GM18526 (cell line): ENCODE results near the gene LTBP1.

Experiments used
- POLR2A ChIP-seq: IDR thresholded peaks from 3 replicates; pipeline ENCODE4 v1.6.1; 2011; ENCODE audit not compliant: insufficient read length; ENCODE audit errors: extremely low read depth

LTBP1 gene

DNA sequence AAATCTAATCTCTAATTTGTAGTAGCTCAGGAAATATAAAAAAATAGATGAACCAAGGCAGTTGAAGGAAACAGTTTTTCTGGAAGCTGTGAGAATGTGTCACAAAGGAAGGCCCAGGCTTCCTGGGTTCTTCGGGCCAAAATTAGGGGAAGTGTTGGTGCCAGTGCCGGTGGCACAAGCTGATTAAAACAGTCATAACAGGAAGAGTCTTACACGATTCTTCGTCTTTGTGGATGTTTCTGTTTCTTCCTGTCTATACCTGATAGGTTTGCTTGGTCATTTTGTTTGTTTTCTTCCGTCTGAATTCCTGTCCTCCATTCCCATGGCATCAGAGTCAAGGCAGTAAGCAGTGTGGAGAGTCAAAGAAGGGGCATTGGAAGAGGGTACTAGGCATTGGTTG, 294.3 kb downstream of the LTBP1 start:
- TF ChIP-seq POLR2A: no peak

DNA sequence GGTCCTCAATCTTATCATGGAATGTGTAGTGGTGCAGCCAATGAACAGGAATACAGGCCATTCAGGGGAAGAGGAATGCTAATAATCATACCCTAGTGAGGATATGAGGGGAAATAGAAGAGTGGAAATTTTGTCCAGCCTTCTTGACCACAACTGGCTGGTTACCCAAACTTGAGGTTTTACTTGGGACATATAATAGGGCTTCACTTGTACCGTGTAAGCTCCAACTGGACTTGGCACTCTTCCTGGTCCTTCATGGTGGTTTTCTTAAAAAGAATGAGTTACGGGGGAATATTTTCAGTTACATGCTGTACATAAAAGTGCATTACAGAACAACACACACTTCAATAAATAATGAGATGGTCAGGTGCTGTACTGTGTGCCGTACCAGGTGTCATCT, 294.8 kb downstream of the LTBP1 start:
- no peak for TF ChIP-seq POLR2A

DNA sequence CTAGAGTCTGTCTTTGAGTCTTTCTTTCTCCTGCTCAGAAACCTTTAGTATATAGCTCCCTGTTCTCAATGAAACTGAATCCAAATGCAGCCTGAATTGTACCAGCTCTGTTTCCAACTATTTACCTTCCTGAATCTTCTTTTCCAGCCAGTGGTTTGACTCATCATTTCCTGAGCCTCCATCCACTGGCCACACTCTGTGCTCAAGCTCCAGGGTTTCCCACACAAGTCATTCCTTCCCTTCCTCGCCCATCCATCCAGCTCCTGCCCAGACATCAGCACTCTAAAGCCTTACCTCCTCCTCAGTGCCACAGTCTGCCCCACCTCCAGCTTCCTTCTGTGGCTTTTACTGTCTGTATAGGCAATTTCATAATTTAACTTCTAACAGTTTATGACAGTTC, 296.1 kb downstream of the LTBP1 start:
- TF ChIP-seq POLR2A: no peak

DNA sequence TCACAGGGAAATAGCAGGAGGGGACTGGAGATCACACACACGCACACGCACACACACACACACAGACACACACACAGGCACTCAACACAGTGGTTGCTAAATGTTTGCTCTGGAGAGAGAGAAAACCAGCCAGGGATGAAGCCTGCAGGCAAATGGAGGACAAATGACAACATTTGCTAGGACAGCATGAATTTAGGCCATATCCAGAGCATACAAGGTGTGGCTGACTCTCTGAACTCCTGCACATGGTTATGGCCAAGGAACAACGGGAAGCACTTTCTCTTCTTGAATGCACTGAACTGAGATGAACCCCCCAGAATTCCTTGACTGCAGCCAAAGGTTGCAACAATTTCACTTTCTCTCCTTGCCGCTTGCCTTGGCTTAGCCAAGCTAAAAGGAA, 299.7 kb downstream of the LTBP1 start:
- no peak for TF ChIP-seq POLR2A

DNA sequence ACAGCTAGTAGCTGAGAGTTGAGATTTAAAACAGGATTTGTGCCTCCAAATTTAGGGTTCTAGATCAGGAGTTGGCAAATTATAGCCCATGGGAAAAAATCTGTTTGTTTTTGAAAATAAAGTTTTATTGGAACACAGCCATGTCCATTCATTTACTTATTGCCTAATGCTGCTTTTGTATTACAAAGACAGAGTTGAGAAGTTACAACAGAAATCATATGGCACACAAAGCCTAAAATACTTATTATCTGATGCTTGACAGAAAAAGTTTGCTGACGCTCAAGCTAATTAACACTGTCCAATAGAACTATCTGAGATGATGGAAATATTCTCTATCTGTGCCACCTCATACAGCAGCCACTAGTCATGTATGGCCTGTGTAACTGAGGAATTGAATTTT, 300.6 kb downstream of the LTBP1 start:
- no peak for TF ChIP-seq POLR2A

DNA sequence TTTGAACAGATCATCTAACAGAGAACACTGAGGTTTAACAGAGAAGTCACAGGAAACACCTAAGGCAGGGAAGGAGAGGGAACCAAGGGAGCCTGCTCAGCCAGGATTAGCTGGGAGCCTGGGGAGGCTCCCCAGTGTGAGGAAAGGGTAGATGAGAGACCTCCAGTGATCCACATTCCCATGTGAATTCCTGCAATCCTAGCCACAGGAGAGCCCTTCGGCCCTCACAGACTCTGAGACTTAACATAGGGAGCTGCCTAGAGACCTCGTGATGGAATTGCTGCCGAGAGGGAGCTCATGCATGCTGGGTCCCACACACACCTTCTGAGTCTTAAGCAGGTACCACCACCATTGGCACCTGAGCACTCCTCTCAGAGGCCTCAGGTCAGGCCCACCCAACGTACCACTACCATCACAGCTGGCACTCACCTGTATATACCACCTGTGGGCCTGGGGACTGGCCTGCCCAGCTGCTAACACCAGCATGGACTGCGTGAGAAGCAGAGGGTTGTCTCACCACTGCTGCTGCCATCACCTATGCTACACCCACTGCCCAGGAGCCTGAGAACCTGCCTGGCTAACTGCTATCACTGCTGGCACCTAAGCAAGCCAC, 303.8 kb downstream of the LTBP1 start:
- no peak for TF ChIP-seq POLR2A

DNA sequence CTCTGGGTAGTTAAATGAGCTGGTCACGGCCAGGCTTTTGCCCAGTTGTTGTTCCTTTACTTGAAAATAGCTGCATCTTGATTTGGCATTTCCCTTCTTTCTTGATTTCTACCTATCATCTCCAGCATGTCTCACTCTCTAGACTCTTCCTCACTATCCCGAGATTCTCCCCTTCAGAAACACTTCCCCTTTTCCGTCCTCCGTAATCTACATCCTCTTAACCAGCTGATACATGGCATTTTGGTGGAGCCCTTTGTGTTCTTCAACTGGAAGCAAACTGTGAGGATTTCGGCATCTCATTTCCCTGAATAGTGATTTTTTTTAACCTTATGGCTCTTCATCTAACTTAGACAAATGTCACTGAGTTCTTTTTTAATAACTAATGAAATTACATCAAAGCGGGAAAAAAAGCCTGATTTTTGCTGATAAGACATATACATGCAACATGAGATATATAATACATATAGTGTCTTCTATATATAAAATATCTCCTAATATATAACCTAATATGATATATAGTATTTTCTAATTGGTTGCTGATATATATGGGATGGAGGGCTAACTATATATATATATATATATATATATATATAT, 309.5 kb downstream of the LTBP1 start:
- TF ChIP-seq POLR2A: no peak

DNA sequence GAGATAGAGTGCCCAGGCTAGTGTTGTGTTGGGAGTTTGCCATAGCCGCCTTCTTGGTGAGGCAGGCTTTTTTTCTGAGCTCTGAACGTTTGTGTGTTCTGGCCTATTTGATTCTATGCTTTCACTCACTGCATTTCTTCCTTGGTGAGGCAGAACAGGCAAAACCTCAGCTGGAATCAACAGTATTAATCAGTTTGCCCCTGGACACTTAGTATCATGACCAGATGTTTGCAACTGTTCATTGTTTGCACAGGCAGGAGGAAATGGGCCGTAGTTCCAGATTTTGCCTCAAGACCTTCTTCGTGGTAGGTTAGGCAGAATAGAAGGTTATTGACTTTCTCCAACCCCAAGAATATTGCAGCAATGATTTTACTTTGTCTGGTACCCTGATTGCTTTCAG, 311.6 kb downstream of the LTBP1 start:
- no peak for TF ChIP-seq POLR2A

DNA sequence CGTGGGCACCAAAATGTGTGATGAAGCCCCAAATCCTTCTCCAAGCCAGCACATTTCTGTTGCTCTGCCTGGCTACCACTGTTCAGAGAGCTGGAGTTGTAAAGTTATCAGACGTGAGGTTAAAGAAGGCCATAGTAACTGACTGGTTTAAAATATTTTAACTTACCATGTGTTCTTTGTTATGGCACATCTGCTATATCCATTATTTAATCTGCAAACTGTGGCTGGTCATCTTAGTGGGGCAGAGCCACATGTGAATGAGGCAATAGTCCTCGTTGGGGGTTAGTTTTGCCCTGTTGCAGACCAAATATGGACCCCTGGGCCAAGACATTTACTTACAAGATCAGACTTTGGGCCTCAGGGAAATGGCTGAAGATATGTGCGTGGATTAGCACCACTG, 315.3 kb downstream of the LTBP1 start:
- no peak for TF ChIP-seq POLR2A

DNA sequence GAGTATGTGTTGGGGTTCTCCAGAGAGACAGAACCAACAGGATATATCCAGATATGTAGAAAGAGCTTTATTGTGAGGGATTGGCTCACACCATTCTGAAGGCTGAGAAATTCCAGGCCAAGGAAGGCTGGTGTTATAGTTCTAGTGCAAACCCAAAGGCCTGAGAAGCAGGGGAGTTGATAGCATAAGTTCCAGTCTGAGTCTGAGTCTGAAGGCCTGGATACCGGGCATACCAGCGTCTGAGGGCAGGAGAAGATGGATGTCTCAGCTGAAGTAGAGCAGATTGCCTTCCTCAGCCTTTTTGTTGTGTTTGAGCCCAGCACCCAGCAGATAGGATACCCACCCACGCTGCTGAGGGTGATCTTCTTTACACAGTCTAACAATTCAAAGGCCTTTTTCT, 318.0 kb downstream of the LTBP1 start:
- no peak for TF ChIP-seq POLR2A

DNA sequence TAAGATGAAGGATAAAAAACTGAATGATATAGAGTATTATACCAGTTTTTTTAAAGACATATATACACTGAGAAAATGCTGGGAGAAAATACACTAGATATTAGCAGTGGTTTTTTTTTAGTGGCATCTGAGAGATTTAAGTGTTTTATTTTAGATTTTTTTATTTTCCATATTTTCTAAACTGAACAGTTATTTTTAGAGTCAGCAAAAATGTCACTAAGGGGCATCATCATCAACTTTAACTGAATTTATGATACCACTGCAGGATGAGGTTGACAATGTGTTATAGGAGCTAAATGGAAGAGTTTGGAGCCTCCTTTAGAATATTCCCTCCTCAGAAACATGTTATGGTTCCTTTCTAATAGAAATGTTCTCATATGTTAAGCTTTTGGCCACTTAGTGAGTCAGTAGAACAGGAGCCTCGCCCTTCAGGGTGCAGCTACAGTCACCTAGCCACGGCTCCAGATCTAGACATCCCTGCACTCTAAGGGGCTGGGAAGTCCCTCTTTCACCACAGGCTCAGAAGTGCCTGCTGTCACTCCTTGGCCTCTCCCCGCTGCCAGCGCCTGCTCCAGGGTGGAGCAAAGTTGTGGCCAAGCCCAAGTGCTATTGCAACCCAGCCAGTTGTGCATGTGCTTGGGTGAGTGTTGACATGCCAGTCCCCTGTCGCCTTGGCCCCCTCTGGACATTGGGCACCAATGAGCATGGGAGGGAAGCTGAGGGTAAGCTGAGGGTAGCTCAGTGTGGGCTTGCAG, 319.0 kb downstream of the LTBP1 start:
- no peak for TF ChIP-seq POLR2A

DNA sequence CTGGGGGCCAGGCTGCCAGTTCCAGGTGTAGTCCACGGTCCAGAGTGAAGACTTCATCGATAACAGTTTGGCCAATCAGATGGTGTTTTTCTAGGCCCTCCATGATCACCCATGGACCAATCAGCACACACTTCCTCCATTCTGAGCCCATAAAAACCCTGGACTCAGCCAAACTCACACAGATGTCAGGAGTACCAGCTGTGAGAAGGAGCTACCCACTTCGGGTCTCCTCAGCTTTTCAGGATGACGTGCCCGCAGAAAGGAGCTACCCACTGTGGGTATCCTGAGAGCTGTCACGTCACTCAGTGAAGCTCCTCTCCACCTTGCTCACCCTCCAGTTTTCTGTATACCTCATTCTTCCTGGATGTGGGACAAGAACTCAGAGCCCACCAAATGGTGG, 319.7 kb downstream of the LTBP1 start:
- no peak for TF ChIP-seq POLR2A

DNA sequence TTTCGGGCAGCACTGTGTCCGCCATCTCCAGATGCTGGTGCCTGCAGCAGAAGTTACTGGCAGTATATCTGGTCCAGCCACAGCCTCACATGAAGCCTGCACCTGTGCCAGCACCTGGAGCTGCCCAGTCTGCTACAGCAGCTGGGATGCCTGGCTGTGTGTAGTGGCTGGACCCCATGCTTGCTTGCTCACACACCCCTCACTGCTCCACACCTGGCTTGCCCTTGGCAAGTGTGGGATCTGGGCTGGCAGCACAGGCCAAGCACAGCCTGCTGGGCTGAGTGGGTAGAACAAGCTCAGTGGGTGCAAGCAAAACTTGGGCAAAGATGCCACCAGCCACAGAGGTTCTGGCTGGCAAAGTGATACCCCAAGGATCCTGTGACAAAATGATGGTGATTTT, 320.3 kb downstream of the LTBP1 start:
- no peak for TF ChIP-seq POLR2A

DNA sequence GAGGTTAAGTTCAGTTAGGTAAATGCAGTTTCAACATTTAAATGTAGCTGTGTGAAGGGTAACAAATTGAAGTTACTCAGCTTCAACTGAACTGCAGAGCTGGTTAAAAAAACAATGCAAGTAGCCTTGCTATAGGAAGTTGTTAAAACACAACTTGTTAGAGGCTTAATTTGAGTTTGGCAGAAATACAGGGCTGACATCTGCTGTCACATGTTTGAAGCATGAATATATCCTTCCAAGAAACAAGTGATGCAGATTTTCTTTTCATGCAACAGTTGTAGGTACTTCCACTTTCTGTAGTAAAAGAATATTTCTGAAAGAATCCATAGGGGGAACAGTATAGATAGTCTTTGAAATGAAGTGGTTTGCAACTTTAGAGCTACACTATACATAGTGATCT, 321.0 kb downstream of the LTBP1 start:
- TF ChIP-seq POLR2A: no peak

DNA sequence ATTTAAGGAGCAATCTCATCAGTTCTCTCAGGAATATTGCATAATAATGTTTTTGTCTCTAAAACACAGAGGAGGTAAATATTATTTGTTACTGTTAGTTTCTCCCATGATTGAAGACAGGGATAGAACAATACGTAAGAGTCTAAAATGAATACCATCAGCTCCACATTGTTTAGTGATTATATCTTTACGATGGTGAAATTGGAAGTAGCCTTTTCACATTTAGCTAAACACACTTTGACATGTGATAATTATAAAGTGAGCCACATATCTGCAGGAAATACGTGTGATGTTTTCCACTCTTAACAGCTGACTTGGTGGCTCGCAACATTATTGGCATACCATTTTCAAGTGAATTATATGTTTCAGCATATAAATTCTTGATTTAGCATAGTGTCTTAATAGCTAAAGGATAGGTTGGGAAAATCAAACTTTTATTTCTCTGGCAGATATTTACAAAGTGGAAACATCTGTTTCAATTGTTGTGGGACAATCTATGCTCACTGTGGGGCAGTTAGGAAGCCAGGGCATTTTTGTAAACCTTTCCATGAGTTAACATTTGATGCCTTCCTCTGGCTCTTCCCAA, 321.6 kb downstream of the LTBP1 start:
- TF ChIP-seq POLR2A: no peak

DNA sequence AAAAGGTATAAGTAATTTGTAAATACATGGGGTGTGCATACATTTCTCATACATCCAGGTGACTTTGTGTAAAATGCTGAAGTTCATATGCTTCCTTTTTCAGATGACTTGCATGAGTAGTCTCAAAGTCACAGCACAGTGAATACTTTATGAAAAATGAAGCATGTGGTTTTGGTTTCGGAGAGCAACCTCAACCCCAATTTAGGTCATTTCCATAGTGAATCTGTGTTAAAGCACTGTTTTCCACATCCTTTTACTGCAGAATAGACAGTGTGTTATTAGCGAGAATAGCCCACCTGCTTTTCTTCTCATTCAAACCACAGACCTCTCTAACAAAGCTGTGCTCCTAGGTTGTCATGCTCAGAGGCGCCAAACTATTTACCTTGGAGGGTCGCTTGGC, 325.2 kb downstream of the LTBP1 start:
- TF ChIP-seq POLR2A: no peak

DNA sequence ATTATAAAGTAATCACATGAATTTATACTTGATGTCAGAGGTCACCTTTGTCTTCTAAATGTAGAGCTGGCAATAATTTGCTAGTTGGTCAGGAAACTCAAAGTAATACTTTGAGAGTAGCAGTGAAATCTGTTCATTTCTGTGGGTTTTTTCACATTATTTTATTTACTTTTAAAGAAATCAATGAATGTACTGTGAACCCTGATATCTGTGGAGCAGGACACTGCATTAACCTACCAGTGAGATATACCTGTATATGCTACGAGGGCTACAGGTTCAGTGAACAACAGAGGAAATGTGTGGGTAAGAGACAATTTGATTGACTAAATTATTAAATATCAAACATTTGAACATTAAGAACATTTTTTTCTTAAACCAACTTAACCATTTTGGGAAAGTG, 326.7 kb downstream of the LTBP1 start:
- TF ChIP-seq POLR2A: no peak

DNA sequence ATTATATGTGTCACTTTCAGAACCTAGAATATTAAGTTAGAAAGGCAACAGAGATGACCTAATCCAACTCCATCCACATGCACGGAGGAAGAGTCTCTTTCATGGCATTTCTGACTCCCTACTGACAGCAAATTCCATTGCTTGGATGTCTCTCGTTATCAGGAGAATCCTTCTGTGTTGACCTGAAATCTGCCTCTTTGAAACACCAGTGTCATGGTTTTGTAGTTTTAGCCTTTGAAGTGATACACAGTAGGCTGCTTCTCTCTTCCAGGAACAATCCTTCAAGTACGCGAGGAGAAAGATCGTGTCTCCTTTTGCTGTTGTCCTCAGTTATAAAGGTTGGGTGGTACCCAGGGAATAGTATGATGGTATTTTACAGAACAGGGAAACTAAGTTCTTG, 327.8 kb downstream of the LTBP1 start:
- no peak for TF ChIP-seq POLR2A
